ENCODE measurements around the gene NTRK2.

The NTRK2 gene

GRCh38 chr9:84756171-84756570 lies 86.6 kb downstream of the NTRK2 start:
- Histone ChIP-seq H3K27ac (ENCODE audit: insufficient read depth in 1 of 2, low read depth in 1 of 2, low read length in 2 of 2, poor library complexity in 1 of 2, severe bottlenecking in 2 of 2) (no peak overlapping the region), H3K4me1 (ENCODE audit: control extremely low read depth in 1 of 4, control insufficient read depth in 4 of 4, insufficient read depth in 4 of 4, low read length in 3 of 4) (peaks cover 0 to 4% (median 0%) of the 10 kb centered on the region in 4 experiments), H3K4me3 (ENCODE audit: control insufficient read depth in 1 of 7, extremely low read depth in 1 of 7, insufficient read depth in 4 of 7, low read depth in 2 of 7, low read length in 6 of 7) (no peak overlapping the region), H3K36me3 (ENCODE audit: control insufficient read depth in 4 of 4, insufficient read depth in 4 of 4, low read length in 3 of 4) (no peaks in the 10 kb centered on the region), H3K27me3 (replicated peaks in 2 of 5; ENCODE audit: control insufficient read depth in 4 of 5, insufficient read depth in 5 of 5, low read length in 4 of 5) (peaks cover 0 to 8% (median 8%) of the 10 kb centered on the region in 5 experiments), H3K9me3 (ENCODE audit: control extremely low read depth in 1 of 5, control insufficient read depth in 4 of 5, insufficient read depth in 2 of 5, low read depth in 1 of 5, low read length in 4 of 5) (no peaks in the 10 kb centered on the region)
- CTCF ChIA-PET: interaction anchor here (1.7 kb wide), 1 partner anchor 22 kb away, joined by 4 read pairs; no protein-coding TSS in a partner anchor
- WGBS (ENCODE audit: insufficient coverage): 100% methylated on average over 3 of the region's 4 CpGs
- POLR2A ChIA-PET: no interaction called here
- DNase-seq: no peak

GRCh38 chr9:84756731-84757130 lies 87.2 kb downstream of the NTRK2 start:
- peaks cover 0 to 8% (median 6%) of the 10 kb centered on the region in 5 experiments for H3K27me3 ChIP-seq (replicated peaks in 2 of 5; ENCODE audit: control insufficient read depth in 4 of 5, insufficient read depth in 5 of 5, low read length in 4 of 5)
- H3K9me3 ChIP-seq (ENCODE audit: control extremely low read depth in 1 of 5, control insufficient read depth in 4 of 5, insufficient read depth in 2 of 5, low read depth in 1 of 5, low read length in 4 of 5): no peaks in the 10 kb centered on the region
- ChIA-PET CTCF (no interaction called here), POLR2A (no interaction called here)
- peaks cover 0 to 7% (median 0%) of the 10 kb centered on the region in 4 experiments for H3K4me1 ChIP-seq (ENCODE audit: control extremely low read depth in 1 of 4, control insufficient read depth in 4 of 4, insufficient read depth in 4 of 4, low read length in 3 of 4)
- no peak for DNase-seq
- no peaks in the 10 kb centered on the region for H3K36me3 ChIP-seq (ENCODE audit: control insufficient read depth in 4 of 4, insufficient read depth in 4 of 4, low read length in 3 of 4)
- no peak overlapping the region for H3K27ac ChIP-seq (ENCODE audit: insufficient read depth in 1 of 2, low read depth in 1 of 2, low read length in 2 of 2, poor library complexity in 1 of 2, severe bottlenecking in 2 of 2)
- no peak overlapping the region for H3K4me3 ChIP-seq (ENCODE audit: control insufficient read depth in 1 of 7, extremely low read depth in 1 of 7, insufficient read depth in 4 of 7, low read depth in 2 of 7, low read length in 6 of 7)
- no CpG with 5 or more reads among the region's 1 CpG for WGBS (ENCODE audit: insufficient coverage)

GRCh38 chr9:84758817-84759216 lies 89.3 kb downstream of the NTRK2 start:
- H3K27me3 ChIP-seq (replicated peaks in 2 of 5; ENCODE audit: control insufficient read depth in 4 of 5, insufficient read depth in 5 of 5, low read length in 4 of 5): peaks cover 0 to 8% (median 5%) of the 10 kb centered on the region in 5 experiments
- H3K27ac ChIP-seq (ENCODE audit: insufficient read depth in 1 of 2, low read depth in 1 of 2, low read length in 2 of 2, poor library complexity in 1 of 2, severe bottlenecking in 2 of 2): no peak overlapping the region
- DNase-seq: no peak
- peaks cover 0 to 2% (median 0%) of the 10 kb centered on the region in 5 experiments for H3K9me3 ChIP-seq (ENCODE audit: control extremely low read depth in 1 of 5, control insufficient read depth in 4 of 5, insufficient read depth in 2 of 5, low read depth in 1 of 5, low read length in 4 of 5)
- ChIA-PET POLR2A (no interaction called here), CTCF (no interaction called here)
- peaks cover 0 to 7% (median 0%) of the 10 kb centered on the region in 4 experiments for H3K4me1 ChIP-seq (ENCODE audit: control extremely low read depth in 1 of 4, control insufficient read depth in 4 of 4, insufficient read depth in 4 of 4, low read length in 3 of 4)
- no peak overlapping the region for H3K4me3 ChIP-seq (ENCODE audit: control insufficient read depth in 1 of 7, extremely low read depth in 1 of 7, insufficient read depth in 4 of 7, low read depth in 2 of 7, low read length in 6 of 7)
- WGBS (ENCODE audit: insufficient coverage): no CpG with 5 or more reads among the region's 1 CpG
- no peaks in the 10 kb centered on the region for H3K36me3 ChIP-seq (ENCODE audit: control insufficient read depth in 4 of 4, insufficient read depth in 4 of 4, low read length in 3 of 4)

GRCh38 chr9:84759300-84759750 lies 89.8 kb downstream of the NTRK2 start:
- Histone ChIP-seq H3K4me3 (ENCODE audit: control insufficient read depth in 1 of 7, extremely low read depth in 1 of 7, insufficient read depth in 4 of 7, low read depth in 2 of 7, low read length in 6 of 7) (no peak overlapping the region), H3K27me3 (replicated peaks in 2 of 5; ENCODE audit: control insufficient read depth in 4 of 5, insufficient read depth in 5 of 5, low read length in 4 of 5) (peaks cover 0 to 8% (median 6%) of the 10 kb centered on the region in 5 experiments), H3K36me3 (ENCODE audit: control insufficient read depth in 4 of 4, insufficient read depth in 4 of 4, low read length in 3 of 4) (no peaks in the 10 kb centered on the region), H3K9me3 (ENCODE audit: control extremely low read depth in 1 of 5, control insufficient read depth in 4 of 5, insufficient read depth in 2 of 5, low read depth in 1 of 5, low read length in 4 of 5) (peaks cover 0 to 2% (median 0%) of the 10 kb centered on the region in 5 experiments), H3K27ac (ENCODE audit: insufficient read depth in 1 of 2, low read depth in 1 of 2, low read length in 2 of 2, poor library complexity in 1 of 2, severe bottlenecking in 2 of 2) (no peak overlapping the region), H3K4me1 (ENCODE audit: control extremely low read depth in 1 of 4, control insufficient read depth in 4 of 4, insufficient read depth in 4 of 4, low read length in 3 of 4) (peaks cover 0 to 7% (median 0%) of the 10 kb centered on the region in 4 experiments)
- POLR2A ChIA-PET: no interaction called here
- DNase-seq: no peak
- 94% methylated on average over 2 of the region's 2 CpGs for WGBS (ENCODE audit: insufficient coverage)
- CTCF ChIA-PET: no interaction called here

- WGBS (ENCODE audit: insufficient coverage): 80% methylated on average over 1 of the region's 2 CpGs
- Histone ChIP-seq H3K4me1 (ENCODE audit: control extremely low read depth in 1 of 4, control insufficient read depth in 4 of 4, insufficient read depth in 4 of 4, low read length in 3 of 4) (peaks cover 0 to 7% (median 0%) of the 10 kb centered on the region in 4 experiments), H3K27ac (ENCODE audit: insufficient read depth in 1 of 2, low read depth in 1 of 2, low read length in 2 of 2, poor library complexity in 1 of 2, severe bottlenecking in 2 of 2) (no peak overlapping the region), H3K36me3 (ENCODE audit: control insufficient read depth in 4 of 4, insufficient read depth in 4 of 4, low read length in 3 of 4) (no peaks in the 10 kb centered on the region), H3K9me3 (ENCODE audit: control extremely low read depth in 1 of 5, control insufficient read depth in 4 of 5, insufficient read depth in 2 of 5, low read depth in 1 of 5, low read length in 4 of 5) (peaks cover 0 to 2% (median 0%) of the 10 kb centered on the region in 5 experiments), H3K27me3 (replicated peaks in 2 of 5; ENCODE audit: control insufficient read depth in 4 of 5, insufficient read depth in 5 of 5, low read length in 4 of 5) (peaks cover 0 to 8% (median 6%) of the 10 kb centered on the region in 5 experiments), H3K4me3 (ENCODE audit: control insufficient read depth in 1 of 7, extremely low read depth in 1 of 7, insufficient read depth in 4 of 7, low read depth in 2 of 7, low read length in 6 of 7) (no peak overlapping the region)
- CTCF ChIA-PET: no interaction called here
- POLR2A ChIA-PET: no interaction called here
- DNase-seq: no peak
Measured at GRCh38 chr9:84759804-84760203, 90.3 kb downstream of the NTRK2 start.

- no peaks in the 10 kb centered on the region for H3K36me3 ChIP-seq (ENCODE audit: control insufficient read depth in 4 of 4, insufficient read depth in 4 of 4, low read length in 3 of 4)
- H3K4me1 ChIP-seq (ENCODE audit: control extremely low read depth in 1 of 4, control insufficient read depth in 4 of 4, insufficient read depth in 4 of 4, low read length in 3 of 4): peaks cover 0 to 7% (median 0%) of the 10 kb centered on the region in 4 experiments
- H3K9me3 ChIP-seq (ENCODE audit: control extremely low read depth in 1 of 5, control insufficient read depth in 4 of 5, insufficient read depth in 2 of 5, low read depth in 1 of 5, low read length in 4 of 5): peaks cover 0 to 2% (median 0%) of the 10 kb centered on the region in 5 experiments
- peaks cover 0 to 3% (median 2%) of the 10 kb centered on the region in 5 experiments for H3K27me3 ChIP-seq (replicated peaks in 2 of 5; ENCODE audit: control insufficient read depth in 4 of 5, insufficient read depth in 5 of 5, low read length in 4 of 5)
- H3K27ac ChIP-seq (ENCODE audit: insufficient read depth in 1 of 2, low read depth in 1 of 2, low read length in 2 of 2, poor library complexity in 1 of 2, severe bottlenecking in 2 of 2): no peak overlapping the region
- DNase-seq: no peak
- ChIA-PET POLR2A (no interaction called here), CTCF (interaction anchor here (1.3 kb wide), 1 partner anchor 20 kb away, joined by 3 read pairs; no protein-coding TSS in a partner anchor)
- 71% methylated on average over 1 of the region's 2 CpGs for WGBS (ENCODE audit: insufficient coverage)
- no peak overlapping the region for H3K4me3 ChIP-seq (ENCODE audit: control insufficient read depth in 1 of 7, extremely low read depth in 1 of 7, insufficient read depth in 4 of 7, low read depth in 2 of 7, low read length in 6 of 7)
Measured at GRCh38 chr9:84761137-84761808, 91.7 kb downstream of the NTRK2 start.

- Histone ChIP-seq H3K9me3 (ENCODE audit: control extremely low read depth in 1 of 5, control insufficient read depth in 4 of 5, insufficient read depth in 2 of 5, low read depth in 1 of 5, low read length in 4 of 5) (no peaks in the 10 kb centered on the region), H3K4me1 (ENCODE audit: control extremely low read depth in 1 of 4, control insufficient read depth in 4 of 4, insufficient read depth in 4 of 4, low read length in 3 of 4) (no peaks in the 10 kb centered on the region), H3K27me3 (replicated peaks in 2 of 5; ENCODE audit: control insufficient read depth in 4 of 5, insufficient read depth in 5 of 5, low read length in 4 of 5) (peaks cover 0 to 13% (median 3%) of the 10 kb centered on the region in 5 experiments), H3K4me3 (ENCODE audit: control insufficient read depth in 1 of 7, extremely low read depth in 1 of 7, insufficient read depth in 4 of 7, low read depth in 2 of 7, low read length in 6 of 7) (no peak overlapping the region), H3K27ac (ENCODE audit: insufficient read depth in 1 of 2, low read depth in 1 of 2, low read length in 2 of 2, poor library complexity in 1 of 2, severe bottlenecking in 2 of 2) (no peak overlapping the region), H3K36me3 (ENCODE audit: control insufficient read depth in 4 of 4, insufficient read depth in 4 of 4, low read length in 3 of 4) (no peaks in the 10 kb centered on the region)
- POLR2A ChIA-PET: no interaction called here
- 89% methylated on average over 3 of the region's 3 CpGs for WGBS (ENCODE audit: insufficient coverage)
- no peak for DNase-seq
- CTCF ChIA-PET: no interaction called here
Measured at GRCh38 chr9:84772511-84772910, 103.0 kb downstream of the NTRK2 start.
